Fibroblast of the conjunctiva (primary cell): ENCODE measurements around the gene CD2.
A peak's percentile ranks its signal among the peaks of the same experiment; 100 is the strongest.
"Not testable (repeated sequence)": the region's sequence is repeated elsewhere in the genome, so short reads cannot be mapped to it uniquely, and the experiment has no call there.

ENCODE experiments used
- DNase-seq: peaks from one replicate; pipeline ENCODE4 v3.0.0-alpha.2; 2010; ENCODE audit warnings: low read depth

The CD2 gene

DNA sequence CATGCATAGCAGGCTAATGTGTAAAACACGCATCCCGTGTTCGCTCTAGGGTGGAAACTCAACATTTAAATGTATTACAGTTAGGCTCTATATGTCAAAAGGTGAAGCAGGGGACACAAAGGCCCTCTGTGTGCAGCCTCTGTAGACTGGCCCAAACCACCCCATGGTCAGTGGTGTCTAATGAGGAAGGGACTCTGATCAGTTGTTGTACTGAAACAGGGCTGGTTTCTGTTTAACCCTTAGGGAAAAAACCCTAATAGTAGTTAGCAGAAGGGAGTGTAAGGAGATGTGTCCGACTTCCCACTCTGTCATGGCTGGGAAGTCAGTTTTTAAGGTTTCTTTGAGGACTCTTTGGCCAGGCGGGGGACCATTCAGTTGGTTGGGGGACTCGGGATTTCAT is 21.5 kb upstream of the CD2 start:
- DNase-seq = no peak

DNA sequence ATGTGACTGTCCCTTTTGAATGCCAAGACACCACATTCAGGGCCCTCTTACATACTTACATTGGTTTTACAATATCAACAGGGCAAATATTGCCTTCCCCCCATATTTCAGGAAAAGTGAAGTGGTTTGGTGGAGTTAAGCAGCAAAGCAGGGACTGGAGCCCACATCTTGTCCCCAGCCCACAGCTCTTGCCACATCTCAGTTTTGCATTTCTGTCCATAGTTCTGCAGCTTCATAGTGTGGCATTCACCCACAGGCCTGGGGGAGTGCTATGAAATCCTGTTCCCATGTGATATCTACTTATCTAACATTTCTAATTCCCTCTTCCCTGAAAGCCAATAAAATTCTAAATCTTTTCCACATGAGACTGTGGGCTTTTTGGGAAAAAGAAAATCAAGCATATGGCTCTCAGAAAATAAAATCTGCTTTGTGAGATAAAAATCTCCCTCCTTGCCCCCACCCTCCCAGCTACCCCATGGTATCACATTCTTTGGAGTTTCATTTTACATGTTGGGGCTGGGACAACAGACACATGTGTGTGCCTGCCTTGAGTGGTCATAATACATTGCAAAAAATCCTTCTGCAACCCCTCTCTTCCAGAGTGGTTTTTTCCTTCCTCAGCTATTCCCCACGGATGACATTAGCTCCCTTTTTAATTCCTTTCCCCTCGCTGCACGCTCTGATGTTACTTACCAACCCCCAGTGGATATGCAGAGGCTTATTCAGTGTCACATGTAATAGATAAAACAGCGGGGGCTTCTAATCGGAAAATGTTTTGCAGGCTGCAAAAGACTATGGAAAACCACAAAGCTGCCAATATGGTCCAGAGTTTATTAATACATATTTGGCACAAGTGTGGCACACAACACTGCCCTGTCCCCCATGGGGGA is 20.5 kb upstream of the CD2 start:
- DNase-seq = no peak

DNA sequence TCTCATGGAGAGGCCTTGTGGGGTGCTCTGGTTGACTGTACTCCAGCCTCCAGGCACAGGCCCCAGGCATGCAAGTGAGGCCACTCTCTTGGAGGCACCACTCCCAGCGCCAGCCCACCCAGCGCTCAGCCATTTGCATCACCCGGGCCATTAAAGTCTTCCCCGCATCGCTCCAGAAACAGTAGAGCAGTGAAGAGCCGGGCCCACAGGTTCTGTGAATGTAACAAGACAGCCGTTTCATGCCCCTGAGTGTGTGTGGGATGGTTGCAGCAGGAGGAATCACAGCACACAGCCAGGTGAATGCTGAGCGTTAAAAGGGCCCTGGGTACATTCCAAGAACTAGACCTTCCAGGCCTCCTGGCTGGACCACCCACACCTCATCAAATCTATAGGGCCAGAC is 19.0 kb upstream of the CD2 start:
- DNase-seq = no peak

DNA sequence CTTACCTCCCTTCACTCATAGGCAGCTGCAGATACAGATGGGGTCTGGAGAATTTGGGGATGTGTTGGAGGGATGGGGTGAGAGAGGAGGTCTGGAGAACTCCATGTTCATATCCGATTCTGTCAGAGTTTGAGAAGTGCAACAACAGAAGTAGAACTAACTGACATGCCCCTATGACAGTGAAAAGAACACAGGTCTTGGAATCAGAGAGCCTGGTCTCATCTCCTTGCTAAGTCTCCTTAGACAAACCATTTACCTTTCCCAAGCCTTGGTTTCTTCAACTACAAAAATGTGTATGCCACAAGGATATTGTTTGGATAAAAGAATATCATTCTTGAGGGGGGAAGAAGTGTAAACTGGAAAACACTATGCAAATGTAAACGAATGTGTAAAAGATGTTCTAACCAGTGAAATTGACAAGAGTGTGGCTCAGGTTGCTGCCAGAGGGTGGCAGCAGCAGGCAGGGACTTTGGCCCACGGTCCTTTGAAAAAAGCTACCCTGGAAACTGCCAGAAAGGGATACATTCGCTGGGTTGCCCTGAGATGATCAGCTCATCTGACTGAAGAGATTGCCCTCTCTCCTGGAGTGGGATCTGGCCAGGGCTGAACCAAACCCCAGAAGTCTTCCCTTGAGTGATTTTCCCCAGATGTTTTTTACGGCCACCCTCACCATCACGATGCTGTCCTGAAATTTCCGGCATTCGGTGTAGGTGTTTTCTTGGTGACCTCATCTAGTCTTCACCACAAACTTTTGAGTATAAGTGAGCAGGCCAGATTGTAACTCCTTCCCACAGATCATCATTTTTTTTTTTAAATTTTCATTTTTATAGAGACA is 17.0 kb upstream of the CD2 start:
- peak; percentile 39 for DNase-seq

DNA sequence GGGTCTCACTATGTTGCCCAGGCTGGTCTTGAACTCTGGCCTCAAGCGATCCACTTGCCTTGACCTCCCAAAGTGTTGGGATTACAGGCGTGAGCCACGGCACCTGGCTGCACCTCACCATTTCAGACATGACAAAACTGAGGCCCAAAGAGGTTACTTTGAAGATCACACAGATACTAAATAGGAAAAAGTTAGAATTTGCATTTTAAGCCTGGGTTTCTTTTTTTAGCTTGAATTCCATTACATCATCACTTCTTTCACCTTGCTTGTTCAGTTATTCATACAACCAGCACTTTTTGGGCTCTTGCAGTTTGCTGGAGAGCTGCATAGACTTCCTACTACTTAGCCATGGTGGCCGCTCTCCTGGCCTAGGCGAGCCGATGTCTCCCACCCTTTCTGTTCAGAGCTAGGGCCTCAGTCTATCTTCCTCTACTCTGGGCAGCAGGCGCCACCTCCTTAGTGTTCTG is 16.3 kb upstream of the CD2 start:
- no peak for DNase-seq

DNA sequence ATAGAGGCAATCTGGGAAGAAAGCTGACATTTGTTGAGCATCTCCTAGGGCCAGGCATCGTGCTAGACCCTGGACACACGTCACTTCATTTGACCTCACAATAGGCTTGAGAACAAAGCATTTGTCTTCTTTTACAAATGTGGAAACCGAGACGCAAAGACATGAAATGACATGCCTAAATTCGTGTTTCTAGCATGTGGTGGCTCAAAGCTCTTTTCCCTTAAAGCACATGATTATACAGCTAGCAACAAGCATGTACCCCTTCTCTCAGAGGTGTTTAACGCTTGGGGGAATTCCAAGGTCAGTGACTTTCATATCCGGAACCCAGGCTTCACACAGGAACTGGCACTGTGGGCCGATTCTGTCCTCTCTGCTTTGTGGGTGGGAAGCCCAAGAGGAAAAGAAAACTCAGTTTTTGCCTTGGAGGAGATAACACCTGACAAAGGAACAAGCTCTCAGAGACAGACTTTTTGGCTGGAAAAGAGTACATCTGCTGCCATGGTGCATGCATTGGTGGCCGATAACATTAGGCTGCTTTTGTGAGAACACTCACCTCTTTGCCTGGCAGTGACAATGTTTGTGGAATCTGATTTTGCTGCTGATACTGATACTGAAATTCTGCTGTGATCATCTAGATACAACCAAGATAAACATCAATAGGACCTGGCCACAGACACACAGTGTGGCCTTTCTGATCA is 15.4 kb upstream of the CD2 start:
- DNase-seq = no peak

DNA sequence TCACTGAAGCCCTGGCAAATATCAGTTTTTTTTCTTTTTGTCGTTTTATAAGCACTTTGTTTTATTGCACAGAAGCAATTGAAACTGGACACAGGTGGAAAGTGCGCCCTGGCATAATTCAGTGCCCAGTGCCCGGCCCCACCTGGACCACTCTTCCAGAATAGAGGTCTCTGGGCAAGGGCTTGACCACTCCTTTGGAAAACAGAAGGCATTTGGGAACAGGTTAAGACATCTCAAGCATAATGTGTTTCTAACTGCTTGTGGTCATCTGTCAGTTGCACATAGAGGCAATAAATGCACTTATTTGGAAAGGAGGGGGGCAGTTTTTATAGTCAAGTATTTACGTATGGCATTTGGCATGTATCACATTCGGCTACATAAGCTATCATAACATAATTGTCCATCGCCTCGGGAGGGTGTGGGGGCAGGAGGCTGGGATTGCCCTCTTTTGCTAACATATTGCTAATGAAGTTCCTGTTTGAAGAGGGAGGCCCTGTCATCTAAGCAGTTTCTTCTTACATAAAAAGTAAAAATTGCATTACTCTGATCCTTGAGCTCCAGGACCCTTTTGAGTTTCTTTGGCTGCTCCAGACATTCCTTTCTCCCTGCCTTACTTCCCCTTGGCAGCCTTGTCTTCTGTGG is 14.7 kb upstream of the CD2 start:
- DNase-seq = no peak

DNA sequence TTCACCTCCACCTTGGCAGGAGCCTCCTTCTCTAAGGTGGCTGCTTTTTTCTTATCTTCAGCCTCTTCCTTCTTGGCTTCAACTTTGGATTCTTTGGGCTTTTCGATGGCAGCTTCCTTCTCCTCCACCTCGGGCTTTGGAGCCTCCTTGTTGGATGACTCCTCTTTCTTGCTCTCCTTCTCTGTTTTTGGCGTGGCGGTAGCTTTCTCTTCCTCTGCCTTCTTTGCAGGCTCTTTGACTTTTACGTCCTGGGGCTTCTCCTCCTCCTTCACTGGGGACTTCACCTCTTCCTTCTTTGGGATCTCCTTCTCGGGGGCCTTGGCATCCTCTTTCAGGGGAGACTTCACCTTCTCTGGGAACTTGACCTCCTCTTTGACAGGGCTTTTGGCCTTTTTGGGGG is 13.9 kb upstream of the CD2 start:
- DNase-seq = no peak

DNA sequence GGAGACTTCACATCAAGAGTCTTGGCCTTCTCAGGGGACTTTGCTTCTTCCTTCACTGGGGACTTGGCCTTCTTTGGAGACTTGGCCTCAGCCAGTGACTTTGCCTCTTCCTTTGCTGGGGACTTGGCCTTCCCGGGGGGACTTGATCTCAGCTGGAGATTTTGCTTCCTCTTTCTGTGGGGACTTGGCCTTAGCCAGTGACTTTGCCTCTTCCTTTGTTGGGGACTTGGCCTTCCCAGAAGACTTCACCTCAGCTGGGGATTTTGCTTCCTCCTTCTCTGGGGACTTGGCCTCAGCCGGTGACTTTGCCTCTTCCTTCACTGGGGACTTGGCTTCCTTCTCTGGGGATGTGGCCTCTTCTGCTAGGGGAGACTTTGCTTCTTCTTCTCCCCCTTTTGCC is 13.5 kb upstream of the CD2 start:
- DNase-seq = no peak

DNA sequence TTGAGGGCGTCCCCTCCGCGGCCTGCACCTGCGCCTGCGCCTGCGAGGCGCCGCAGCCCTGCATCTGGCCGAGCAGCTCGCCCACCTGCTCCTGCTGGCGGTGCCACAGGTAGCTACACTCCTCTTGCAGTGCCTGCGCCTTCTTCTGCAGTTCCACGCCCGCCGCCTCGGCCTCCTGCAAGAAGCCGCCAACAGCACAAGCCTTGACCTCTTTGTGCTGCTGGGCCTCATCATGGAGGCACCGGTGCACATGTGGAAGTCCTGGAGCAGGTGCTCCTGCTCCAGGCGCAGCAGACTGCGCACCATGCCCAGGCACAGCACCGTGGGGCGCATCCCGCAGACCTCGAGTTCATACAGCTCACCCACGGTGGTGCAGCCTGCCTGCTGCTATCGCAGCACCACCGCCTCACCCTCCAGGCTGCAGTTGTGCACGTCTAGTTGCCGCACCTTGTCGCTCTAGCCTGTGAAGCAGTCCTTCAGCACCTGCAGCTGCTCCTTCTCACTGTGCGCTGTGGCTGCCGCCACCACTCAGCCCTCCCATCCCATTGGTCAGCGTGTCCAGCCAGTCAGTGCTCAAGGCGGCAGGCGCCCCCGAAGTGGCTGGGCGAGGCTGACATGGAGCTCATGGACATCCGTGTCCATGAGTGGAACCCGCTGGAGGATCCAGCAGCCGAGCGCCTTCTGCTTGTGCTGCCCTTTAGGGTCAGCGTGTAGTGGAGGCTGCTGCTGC is 12.2 kb upstream of the CD2 start:
- no peak for DNase-seq

DNA sequence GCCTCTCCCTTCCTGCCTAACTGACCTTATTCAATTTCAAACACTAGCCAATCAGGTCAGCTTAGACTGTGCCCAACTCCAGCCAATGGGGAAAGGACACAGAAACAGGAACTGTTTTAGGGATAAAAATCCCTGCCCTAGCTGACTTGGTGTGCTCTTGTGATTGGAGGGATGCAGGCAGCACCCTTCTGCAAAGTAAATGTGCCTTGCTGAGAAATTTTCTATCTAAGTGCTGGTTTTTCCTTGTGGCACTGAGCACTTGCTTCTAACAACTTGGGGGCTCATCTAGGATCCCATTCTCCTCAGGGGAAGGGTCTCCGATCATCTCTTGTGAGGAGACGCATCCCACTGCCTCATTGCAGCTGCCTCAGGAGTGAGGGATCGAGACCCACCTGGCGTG is 10.7 kb upstream of the CD2 start:
- DNase-seq = no peak

DNA sequence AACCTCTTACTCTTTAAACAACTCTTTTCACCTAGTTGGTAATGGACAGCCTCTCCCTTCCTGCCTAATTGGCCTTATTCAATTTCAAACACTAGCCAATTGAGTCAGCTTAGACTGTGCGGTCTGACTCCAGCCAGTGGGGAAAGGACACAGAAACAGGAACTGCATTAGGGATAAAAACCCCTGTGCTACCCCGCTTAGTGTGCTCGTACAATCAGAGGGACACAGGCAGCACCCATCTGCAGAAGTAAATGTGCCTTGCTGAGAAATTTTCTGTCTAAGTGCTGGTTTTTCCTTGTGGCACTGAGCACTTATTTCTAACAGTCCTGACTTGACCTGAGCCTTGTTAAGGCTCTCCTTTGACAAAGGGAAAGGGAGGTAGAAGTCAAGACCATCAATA is 6.0 kb upstream of the CD2 start:
- no peak for DNase-seq

DNA sequence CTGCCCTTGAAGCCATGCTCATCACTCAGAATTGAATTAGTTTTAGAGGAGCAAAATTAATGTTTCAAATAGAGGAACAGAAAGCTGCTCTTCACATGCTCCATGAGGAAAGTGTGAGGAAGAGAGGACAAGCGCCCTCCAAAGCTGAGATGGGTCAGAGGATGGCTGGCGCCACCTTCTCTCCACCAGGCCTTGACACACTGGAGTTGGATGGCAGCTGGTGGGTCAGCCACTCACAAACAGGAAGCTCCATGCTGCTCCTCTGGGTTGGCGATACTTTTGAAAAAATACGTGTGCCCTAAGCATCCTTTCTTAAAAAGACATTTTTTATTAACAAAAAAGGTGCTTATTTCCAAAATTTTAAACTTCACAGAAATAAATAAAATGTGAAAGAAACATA is 3.1 kb upstream of the CD2 start:
- no peak for DNase-seq

DNA sequence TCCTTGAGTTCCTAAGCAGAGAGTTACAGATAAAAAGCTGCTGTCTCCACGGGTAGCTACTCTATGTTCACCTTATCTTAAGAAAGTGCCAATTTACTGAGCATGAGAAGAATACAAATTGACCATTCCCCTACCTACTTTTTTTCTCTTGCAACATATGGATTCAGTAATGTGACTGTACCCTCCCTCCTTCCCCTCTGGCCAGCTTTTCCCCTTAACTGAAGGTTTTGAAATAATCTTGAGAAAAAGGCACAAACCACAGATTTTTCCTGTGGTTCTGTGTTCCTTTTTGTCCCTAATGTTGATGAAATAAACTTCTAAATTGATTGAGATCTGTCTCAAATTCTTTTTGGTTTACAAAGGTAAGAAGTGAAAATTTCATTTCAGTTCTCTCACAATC is 2.6 kb upstream of the CD2 start:
- DNase-seq = no peak

DNA sequence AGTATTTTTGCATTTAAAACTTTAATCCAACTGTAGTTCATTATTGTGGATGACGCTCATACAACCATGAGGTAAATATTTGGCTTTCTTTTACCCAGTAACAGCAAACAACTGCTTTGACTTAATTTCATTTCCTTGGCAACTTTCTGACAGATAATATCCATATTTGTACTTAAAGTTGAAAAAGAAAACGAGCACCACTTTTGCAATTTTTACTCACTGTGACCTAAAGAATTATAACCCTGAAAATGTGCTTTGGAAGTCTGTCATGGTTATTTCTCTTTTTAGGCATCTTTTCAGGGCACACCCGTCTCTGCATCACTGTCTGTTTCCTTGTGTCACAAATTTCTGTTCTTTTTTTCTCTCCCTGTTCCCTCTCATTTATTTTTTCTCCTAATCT is 918 bp upstream of the CD2 start:
- DNase-seq = no peak

DNA sequence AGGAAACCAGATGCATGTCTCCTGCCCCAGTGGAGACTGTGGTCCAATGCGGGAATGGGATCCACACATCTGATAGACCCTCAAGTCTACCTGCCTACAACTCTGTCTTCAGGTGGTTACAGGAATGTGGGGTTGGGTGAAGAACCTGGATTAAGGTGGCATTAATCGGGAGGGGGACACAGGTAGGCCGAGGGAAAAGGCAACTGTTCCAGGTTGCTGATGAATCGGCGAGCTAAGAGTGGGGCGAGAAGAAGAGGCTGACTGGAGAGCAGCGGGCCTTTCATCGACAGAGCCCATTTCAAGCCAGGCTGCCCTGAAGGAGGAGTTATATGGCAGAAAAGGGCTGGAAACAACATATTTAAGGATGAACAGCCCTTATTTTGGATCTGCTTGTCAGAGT is 836 bp downstream of the CD2 start:
- no peak for DNase-seq

DNA sequence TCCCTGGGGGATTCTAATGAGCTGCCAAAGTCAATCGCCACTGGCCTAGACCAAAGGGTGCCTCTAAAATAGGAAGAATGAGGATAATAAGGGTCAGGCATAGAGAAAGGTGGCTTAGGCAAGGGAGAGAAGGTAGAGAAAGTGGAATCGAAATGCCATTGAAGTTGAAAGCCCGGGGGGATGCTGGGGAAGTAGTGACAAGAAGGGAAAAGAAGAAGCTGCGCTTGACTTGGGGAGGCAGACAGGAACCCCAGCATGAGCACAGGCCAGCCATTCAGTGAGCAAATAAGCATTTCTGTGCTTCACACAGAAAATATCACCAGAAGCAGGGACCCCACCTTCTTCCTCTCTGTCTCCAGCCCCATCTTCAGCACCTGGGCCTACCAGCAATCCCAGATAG is 1.5 kb downstream of the CD2 start:
- DNase-seq = no peak

DNA sequence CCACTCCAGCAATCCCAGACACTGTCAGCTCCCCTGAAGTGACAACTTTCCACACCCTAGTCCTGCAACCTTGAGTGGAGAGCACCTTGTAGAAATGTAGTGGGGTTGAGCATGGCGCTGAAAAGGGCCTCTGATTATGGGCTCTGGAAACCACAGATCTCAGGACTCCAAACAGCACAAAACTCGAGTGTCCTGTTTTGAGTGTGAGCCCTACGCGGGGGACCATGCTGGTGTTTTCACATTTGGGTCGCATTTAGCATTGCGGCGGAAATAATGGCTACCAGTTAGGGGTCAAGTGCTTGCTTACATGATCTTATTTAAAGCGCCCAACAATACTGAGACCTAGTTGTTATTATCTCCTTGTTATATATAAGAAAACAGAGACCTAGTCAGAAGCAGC is 1.9 kb downstream of the CD2 start:
- not testable (repeated sequence) for DNase-seq

DNA sequence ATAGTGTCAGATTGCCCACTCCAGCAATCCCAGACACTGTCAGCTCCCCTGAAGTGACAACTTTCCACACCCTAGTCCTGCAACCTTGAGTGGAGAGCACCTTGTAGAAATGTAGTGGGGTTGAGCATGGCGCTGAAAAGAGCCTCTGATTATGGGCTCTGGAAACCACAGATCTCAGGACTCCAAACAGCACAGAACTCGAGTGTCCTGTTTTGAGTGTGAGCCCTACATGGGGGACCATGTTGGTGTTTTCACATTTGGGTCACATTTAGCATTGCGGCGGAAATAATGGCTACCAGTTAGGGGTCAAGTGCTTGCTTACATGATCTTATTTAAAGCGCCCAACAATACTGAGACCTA is 4.2 kb downstream of the CD2 start:
- DNase-seq = not testable (repeated sequence)

DNA sequence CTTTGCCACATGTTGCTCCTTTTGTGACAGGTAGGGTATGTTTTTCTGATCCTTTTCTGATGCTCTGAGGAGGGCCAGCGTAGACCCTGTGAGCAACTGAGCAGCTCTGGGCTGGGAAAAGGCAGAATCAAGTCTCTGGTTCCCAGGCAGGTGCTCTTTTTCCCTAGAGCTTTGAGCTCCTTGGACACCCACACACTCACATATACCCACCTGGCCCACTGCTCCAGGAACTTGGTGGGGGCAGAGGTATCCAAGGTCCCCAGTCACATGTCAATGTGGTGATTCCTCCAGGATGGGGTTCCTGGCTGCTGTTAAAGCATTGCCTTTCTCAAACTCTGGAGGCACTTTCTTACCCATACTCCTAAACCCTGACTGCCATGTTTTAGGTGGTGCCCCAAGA is 5.4 kb downstream of the CD2 start:
- no peak for DNase-seq

DNA sequence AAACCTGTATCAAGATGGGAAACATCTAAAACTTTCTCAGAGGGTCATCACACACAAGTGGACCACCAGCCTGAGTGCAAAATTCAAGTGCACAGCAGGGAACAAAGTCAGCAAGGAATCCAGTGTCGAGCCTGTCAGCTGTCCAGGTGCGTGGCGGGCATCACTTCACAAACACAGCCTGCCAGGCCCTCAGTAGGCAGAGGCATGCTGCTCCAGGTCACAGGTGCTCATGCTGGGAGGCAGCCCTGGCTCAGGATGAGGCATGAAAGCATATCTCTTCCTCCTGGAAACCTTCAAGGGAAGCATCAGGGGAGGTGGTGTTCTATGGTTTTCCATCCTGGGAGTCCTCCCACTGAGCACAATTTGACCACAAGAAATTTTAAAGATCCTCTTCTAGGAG is 6.3 kb downstream of the CD2 start:
- DNase-seq = no peak
